ENCODE data around the gene ABCB11. TPM values are rescaled to one million over a fixed set of nuclear protein-coding genes. Genes with fewer than 3 reads are reported as not detected.

ABCB11 gene
- total and polyA plus RNA-seq, 2 donors (not counting 3 experiments of a cell fraction or from before 2014, with no cell fraction given), result 0.22 to 0.44 TPM

DNA sequence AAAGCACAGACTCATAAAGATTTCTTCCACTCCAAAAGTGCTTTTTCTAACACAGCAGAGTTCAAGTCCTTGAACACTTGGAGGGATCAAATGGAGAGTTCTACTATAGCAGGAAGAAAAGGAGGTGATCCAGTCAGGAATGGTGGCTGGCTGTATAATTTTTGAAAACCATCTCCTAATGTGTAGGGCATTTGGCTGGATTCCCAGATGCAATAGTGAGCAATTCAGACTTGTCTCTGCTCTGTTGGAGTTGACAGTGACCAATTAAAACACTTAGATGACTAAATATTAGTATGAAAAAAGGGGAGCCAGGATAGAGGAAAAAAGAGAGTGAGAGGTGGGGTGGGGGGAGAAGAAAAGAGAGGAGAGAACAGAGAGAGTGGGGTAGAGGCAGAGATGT, 135.4 kb downstream of the ABCB11 start:
- H3K4me3 ChIP-seq (replicated peaks in 1 of 3; ENCODE audit: insufficient read depth in 1 of 3, low read depth in 1 of 3, low read length in 3 of 3), result no peak overlapping the region
- H4K20me1 ChIP-seq (replicated peaks; ENCODE audit: control insufficient read depth, extremely low read depth, insufficient read depth, low read length), result no peaks in the 10 kb centered on the region
- peaks cover 4 to 8% of the 10 kb centered on the region in 2 experiments for H3K27me3 ChIP-seq (ENCODE audit: control insufficient read depth in 2 of 2, insufficient read depth in 2 of 2, low read length in 2 of 2)
- no peak overlapping the region for H3K9ac ChIP-seq (replicated peaks; ENCODE audit: extremely low read depth, insufficient read depth, low read length)
- no peaks in the 10 kb centered on the region for H3K79me2 ChIP-seq (ENCODE audit: control insufficient read depth, insufficient read depth, low read length)
- H3K4me1 ChIP-seq (ENCODE audit: control insufficient read depth, extremely low read depth, insufficient read depth, low read length), result peaks cover 2% of the 10 kb centered on the region
- no peaks in the 10 kb centered on the region for H3K9me3 ChIP-seq (replicated peaks; ENCODE audit: control insufficient read depth, insufficient read depth, low read length)
- FAIRE-seq (no peak), DNase-seq (ENCODE audit: low read depth, low spot score) (no peak)
- no TSS peak for BruUV-seq (replicated peaks)
- dilution Hi-C loops (cut with MboI; ENCODE audit: extremely low pct_ligation_motif_present, low sequenced_read_pairs), result no loop called here
- H2AFZ ChIP-seq (ENCODE audit: low read depth, low read length), result no peak overlapping the region
- no peak overlapping the region for H3K4me2 ChIP-seq (ENCODE audit: insufficient read depth, low read length)
- intact Hi-C loops (cut with micrococcal nuclease), result no loop called here
- POLR2A ChIA-PET, result no interaction called here
- H3K36me3 ChIP-seq (ENCODE audit: control insufficient read depth in 2 of 2, extremely low read depth in 1 of 2, insufficient read depth in 2 of 2, low read length in 2 of 2), result no peaks in the 10 kb centered on the region
- H3K9me1 ChIP-seq (replicated peaks; ENCODE audit: control insufficient read depth, extremely low read depth, insufficient read depth, low read length), result no peaks in the 10 kb centered on the region
- H3K27ac ChIP-seq (ENCODE audit: insufficient read depth, low read depth, low read length), result no peak overlapping the region
- no peak for TF ChIP-seq GATA2 (IDR thresholded peaks at IDR 0.05; ENCODE audit: insufficient read depth, insufficient read length, low read depth, low read length)
- CTCF ChIA-PET, result no interaction called here

DNA sequence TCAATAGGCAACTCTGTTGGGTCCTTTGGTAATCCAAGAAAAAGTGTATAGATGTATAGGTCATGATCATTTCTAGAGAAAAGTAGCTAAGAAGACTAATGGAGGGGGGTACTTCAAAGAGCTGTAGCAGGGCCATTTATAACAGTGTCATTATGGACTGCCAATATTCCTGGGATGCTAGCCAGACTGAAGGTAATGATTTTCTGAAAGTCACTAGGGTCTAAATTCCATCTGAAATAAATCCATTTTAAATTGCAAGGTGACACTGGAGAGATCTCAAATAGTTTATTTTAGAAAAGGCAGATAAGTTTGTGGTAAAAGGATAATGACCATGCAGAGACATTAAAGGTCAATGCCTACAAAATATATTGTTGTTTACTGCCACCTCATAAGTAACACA, 136.4 kb downstream of the ABCB11 start:
- dilution Hi-C loops (cut with MboI; ENCODE audit: extremely low pct_ligation_motif_present, low sequenced_read_pairs), result no loop called here
- ChIA-PET CTCF (no interaction called here), POLR2A (no interaction called here)
- no TSS peak for BruUV-seq (replicated peaks)
- no peak overlapping the region for H3K4me3 ChIP-seq (replicated peaks in 1 of 3; ENCODE audit: insufficient read depth in 1 of 3, low read depth in 1 of 3, low read length in 3 of 3)
- no peaks in the 10 kb centered on the region for H3K36me3 ChIP-seq (ENCODE audit: control insufficient read depth in 2 of 2, extremely low read depth in 1 of 2, insufficient read depth in 2 of 2, low read length in 2 of 2)
- no peak overlapping the region for H3K27ac ChIP-seq (ENCODE audit: insufficient read depth, low read depth, low read length)
- no peaks in the 10 kb centered on the region for H3K9me3 ChIP-seq (replicated peaks; ENCODE audit: control insufficient read depth, insufficient read depth, low read length)
- H3K79me2 ChIP-seq (ENCODE audit: control insufficient read depth, insufficient read depth, low read length), result peaks cover 4% of the 10 kb centered on the region
- FAIRE-seq (no peak), DNase-seq (ENCODE audit: low read depth, low spot score) (no peak)
- no peaks in the 10 kb centered on the region for H3K9me1 ChIP-seq (replicated peaks; ENCODE audit: control insufficient read depth, extremely low read depth, insufficient read depth, low read length)
- H4K20me1 ChIP-seq (replicated peaks; ENCODE audit: control insufficient read depth, extremely low read depth, insufficient read depth, low read length), result no peaks in the 10 kb centered on the region
- TF ChIP-seq GATA2 (IDR thresholded peaks at IDR 0.05; ENCODE audit: insufficient read depth, insufficient read length, low read depth, low read length) (no peak), FOS (IDR thresholded peaks at IDR 0.05; ENCODE audit: borderline replicate concordance, insufficient read depth, low read length) (no peak), EZH2 (IDR thresholded peaks at IDR 0.05; ENCODE audit: borderline replicate concordance, low read depth, low read length, severe bottlenecking) (no peak), JUN (IDR thresholded peaks at IDR 0.05; ENCODE audit: borderline replicate concordance, insufficient read depth, insufficient read length, low read depth) (no peak), POLR2AphosphoS5 (IDR thresholded peaks at IDR 0.05; ENCODE audit: insufficient read depth, low read depth, low read length) (no peak)
- TF ChIP-seq, protein P1, sequence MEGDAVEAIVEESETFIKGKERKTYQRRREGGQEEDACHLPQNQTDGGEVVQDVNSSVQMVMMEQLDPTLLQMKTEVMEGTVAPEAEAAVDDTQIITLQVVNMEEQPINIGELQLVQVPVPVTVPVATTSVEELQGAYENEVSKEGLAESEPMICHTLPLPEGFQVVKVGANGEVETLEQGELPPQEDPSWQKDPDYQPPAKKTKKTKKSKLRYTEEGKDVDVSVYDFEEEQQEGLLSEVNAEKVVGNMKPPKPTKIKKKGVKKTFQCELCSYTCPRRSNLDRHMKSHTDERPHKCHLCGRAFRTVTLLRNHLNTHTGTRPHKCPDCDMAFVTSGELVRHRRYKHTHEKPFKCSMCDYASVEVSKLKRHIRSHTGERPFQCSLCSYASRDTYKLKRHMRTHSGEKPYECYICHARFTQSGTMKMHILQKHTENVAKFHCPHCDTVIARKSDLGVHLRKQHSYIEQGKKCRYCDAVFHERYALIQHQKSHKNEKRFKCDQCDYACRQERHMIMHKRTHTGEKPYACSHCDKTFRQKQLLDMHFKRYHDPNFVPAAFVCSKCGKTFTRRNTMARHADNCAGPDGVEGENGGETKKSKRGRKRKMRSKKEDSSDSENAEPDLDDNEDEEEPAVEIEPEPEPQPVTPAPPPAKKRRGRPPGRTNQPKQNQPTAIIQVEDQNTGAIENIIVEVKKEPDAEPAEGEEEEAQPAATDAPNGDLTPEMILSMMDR (IDR thresholded peaks at IDR 0.05; ENCODE audit: extremely low read depth in 1 of 2, insufficient read depth in 1 of 2, low read depth in 1 of 2, low read length in 2 of 2), result no peak
- peaks cover 4% of the 10 kb centered on the region for H3K4me1 ChIP-seq (ENCODE audit: control insufficient read depth, extremely low read depth, insufficient read depth, low read length)
- intact Hi-C loops (cut with micrococcal nuclease), result no loop called here
- no peak overlapping the region for H2AFZ ChIP-seq (ENCODE audit: low read depth, low read length)
- H3K4me2 ChIP-seq (ENCODE audit: insufficient read depth, low read length), result no peak overlapping the region
- H3K9ac ChIP-seq (replicated peaks; ENCODE audit: extremely low read depth, insufficient read depth, low read length), result no peak overlapping the region
- peaks cover 0 to 8% of the 10 kb centered on the region in 2 experiments for H3K27me3 ChIP-seq (ENCODE audit: control insufficient read depth in 2 of 2, insufficient read depth in 2 of 2, low read length in 2 of 2)

Measured in endothelial cell of umbilical vein (primary cell).